Measurements from ENCODE around the gene NMT1.

NMT1 gene

GRCh38 chr17:45106096-45106495 lies 45.0 kb downstream of the NMT1 start:
- DNase-seq: no peak

GRCh38 chr17:45106582-45106981 lies 45.5 kb downstream of the NMT1 start:
- DNase-seq: no peak

- DNase-seq: no peak
These were observed 46.3 kb downstream of the NMT1 start for GRCh38 chr17:45107293-45108010.

GRCh38 chr17:45108051-45108450 lies 46.9 kb downstream of the NMT1 start:
- DNase-seq: no peak

- DNase-seq: no peak
These were observed 47.7 kb downstream of the NMT1 start for GRCh38 chr17:45108595-45109521.

- no peak for DNase-seq
These were observed 49.8 kb downstream of the NMT1 start for GRCh38 chr17:45110676-45111611.

- DNase-seq: no peak
These were observed 50.7 kb downstream of the NMT1 start for GRCh38 chr17:45111850-45112249.

GRCh38 chr17:45112559-45113423 lies 51.7 kb downstream of the NMT1 start:
- no peak for DNase-seq

GRCh38 chr17:45113424-45113754 lies 52.3 kb downstream of the NMT1 start:
- DNase-seq: no peak

- DNase-seq: no peak
These were observed 53.2 kb downstream of the NMT1 start for GRCh38 chr17:45114117-45114932.

- DNase-seq: no peak
These were observed 54.0 kb downstream of the NMT1 start for GRCh38 chr17:45115015-45115625.

- DNase-seq: no peak
These were observed 54.8 kb downstream of the NMT1 start for GRCh38 chr17:45115871-45116270.

- DNase-seq: no peak
These were observed 55.4 kb downstream of the NMT1 start for GRCh38 chr17:45116434-45117016.

GRCh38 chr17:45117334-45117733 lies 56.2 kb downstream of the NMT1 start:
- no peak for DNase-seq

GRCh38 chr17:45117848-45118646 lies 56.9 kb downstream of the NMT1 start:
- DNase-seq: no peak

- no peak for DNase-seq
These were observed 57.6 kb downstream of the NMT1 start for GRCh38 chr17:45118691-45119090.

GRCh38 chr17:45119964-45120363 lies 58.8 kb downstream of the NMT1 start:
- DNase-seq: no peak

GRCh38 chr17:45120558-45120957 lies 59.4 kb downstream of the NMT1 start:
- DNase-seq: no peak

- no peak for DNase-seq
These were observed 59.9 kb downstream of the NMT1 start for GRCh38 chr17:45121055-45121454.
